ENCODE results near the gene PRKX.
A peak's percentile ranks its signal among the peaks of the same experiment; 100 is the strongest.
"Not testable (repeated sequence)": the region's sequence is repeated elsewhere in the genome, so short reads cannot be mapped to it uniquely, and the experiment has no call there.

The PRKX gene

GRCh38 chrX:3577551-3577950 is 135.9 kb downstream of the PRKX start:
- DNase-seq (ENCODE audit: low read depth), result no peak

GRCh38 chrX:3576886-3577501 is 136.5 kb downstream of the PRKX start:
- DNase-seq (ENCODE audit: low read depth), result peak; percentile 86

- no peak for DNase-seq (ENCODE audit: low read depth)
Observed at GRCh38 chrX:3567686-3568085, 145.8 kb downstream of the PRKX start.

GRCh38 chrX:3563451-3563850 is 150.0 kb downstream of the PRKX start:
- no peak for DNase-seq (ENCODE audit: low read depth)

- not testable (repeated sequence) for DNase-seq (ENCODE audit: low read depth)
Observed at GRCh38 chrX:3560010-3560409, 153.4 kb downstream of the PRKX start.

Data from fibroblast of gingiva (primary cell).